GM19372 (cell line): ENCODE measurements around the gene TRIM74.
"Not testable (repeated sequence)": the region's sequence is repeated elsewhere in the genome, so short reads cannot be mapped to it uniquely, and the experiment has no call there.

Experiments used
- ATAC-seq: cut with Tn5 transposase; IDR thresholded peaks from one replicate; pipeline ENCODE4 v1.9.1; 2021; ENCODE audit warnings: mild to moderate bottlenecking, low read depth, moderate library complexity; ENCODE audit not compliant: unreplicated experiment

TRIM74 gene

GRCh38 chr7:72960626-72961345 is 8.5 kb downstream of the TRIM74 start:
- not testable (repeated sequence) for ATAC-seq

- ATAC-seq: not testable (repeated sequence)
Observed at GRCh38 chr7:72960029-72960428, 9.2 kb downstream of the TRIM74 start.

GRCh38 chr7:72954563-72955198 is 14.6 kb downstream of the TRIM74 start:
- peak; percentile 95 for ATAC-seq

- ATAC-seq: peak; percentile 47
Observed at GRCh38 chr7:72953901-72954562, 15.2 kb downstream of the TRIM74 start.

- not testable (repeated sequence) for ATAC-seq
Observed at GRCh38 chr7:72950432-72950831, 18.8 kb downstream of the TRIM74 start.

GRCh38 chr7:72949686-72950085 is 19.6 kb downstream of the TRIM74 start:
- ATAC-seq: not testable (repeated sequence)

GRCh38 chr7:72949276-72949675 is 20.0 kb downstream of the TRIM74 start:
- ATAC-seq: not testable (repeated sequence)

- not testable (repeated sequence) for ATAC-seq
Observed at GRCh38 chr7:72948714-72949113, 20.6 kb downstream of the TRIM74 start.

- ATAC-seq: not testable (repeated sequence)
Observed at GRCh38 chr7:72946130-72946745, 23.0 kb downstream of the TRIM74 start.

- not testable (repeated sequence) for ATAC-seq
Observed at GRCh38 chr7:72945597-72945996, 23.7 kb downstream of the TRIM74 start.

GRCh38 chr7:72944937-72945336 is 24.3 kb downstream of the TRIM74 start:
- not testable (repeated sequence) for ATAC-seq

- ATAC-seq: not testable (repeated sequence)
Observed at GRCh38 chr7:72942956-72943355, 26.3 kb downstream of the TRIM74 start.

GRCh38 chr7:72942022-72942705 is 27.1 kb downstream of the TRIM74 start:
- ATAC-seq: not testable (repeated sequence)

GRCh38 chr7:72928216-72928615 is 41.0 kb downstream of the TRIM74 start:
- ATAC-seq: not testable (repeated sequence)

GRCh38 chr7:72927791-72928190 is 41.5 kb downstream of the TRIM74 start:
- not testable (repeated sequence) for ATAC-seq

- ATAC-seq: no peak
Observed at GRCh38 chr7:72925546-72926120, 43.6 kb downstream of the TRIM74 start.

- peak; percentile 83 for ATAC-seq
Observed at GRCh38 chr7:72924733-72925545, 44.3 kb downstream of the TRIM74 start, which contains the start of gene POM121. Gene POM121 (plus strand): TSS chr7:72925095. CDS start chr7:72925122, 27 bp downstream.

- ATAC-seq: no peak
Observed at GRCh38 chr7:72924386-72924732, 44.9 kb downstream of the TRIM74 start.

GRCh38 chr7:72919256-72919775 is 50.0 kb downstream of the TRIM74 start:
- no peak for ATAC-seq
